GM12875 (cell line): ENCODE measurements around the gene PRKAA2.

Experiments
- H3K4me3 ChIP-seq: one replicate; pipeline ENCODE4 v1.5.1; 2011; ENCODE audit warnings: low read depth, low read length, control low read depth
- CTCF ChIP-seq: IDR thresholded peaks from 2 replicates; pipeline ENCODE4 v1.5.1; 2011; ENCODE audit warnings: low read depth, mild to moderate bottlenecking, control low read depth, inconsistent platforms, low read length, moderate library complexity, borderline replicate concordance; ENCODE audit not compliant: insufficient read depth

Gene PRKAA2

GRCh38 chr1:56712150-56712549 is 67.0 kb downstream of the PRKAA2 start:
- TF ChIP-seq CTCF: no peak
- no peak overlapping the region for H3K4me3 ChIP-seq

DNA sequence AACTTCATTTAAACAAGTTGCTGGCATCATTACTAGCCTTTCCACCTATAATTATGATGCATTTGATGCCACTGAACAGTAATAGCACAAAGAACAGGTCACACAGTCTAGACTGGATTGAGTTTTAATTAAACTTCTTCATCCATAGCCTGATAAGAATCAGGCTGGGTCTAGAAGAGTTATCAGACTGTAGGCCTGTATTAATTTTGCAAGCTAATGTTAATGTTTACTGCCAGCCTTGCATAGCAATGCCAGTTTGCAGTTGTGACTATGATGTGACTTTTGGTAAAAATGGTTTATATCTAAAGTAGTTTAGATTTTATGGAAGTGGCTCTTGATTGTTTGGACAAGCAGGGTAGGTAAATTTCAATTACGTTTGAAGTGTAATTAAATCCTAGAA is 68.0 kb downstream of the PRKAA2 start:
- no peak for TF ChIP-seq CTCF
- H3K4me3 ChIP-seq: no peak overlapping the region

GRCh38 chr1:56715156-56715555 is 70.0 kb downstream of the PRKAA2 start:
- H3K4me3 ChIP-seq: no peak overlapping the region
- TF ChIP-seq CTCF: no peak

GRCh38 chr1:56719171-56719570 is 74.1 kb downstream of the PRKAA2 start:
- no peak for TF ChIP-seq CTCF
- H3K4me3 ChIP-seq: no peak overlapping the region

DNA sequence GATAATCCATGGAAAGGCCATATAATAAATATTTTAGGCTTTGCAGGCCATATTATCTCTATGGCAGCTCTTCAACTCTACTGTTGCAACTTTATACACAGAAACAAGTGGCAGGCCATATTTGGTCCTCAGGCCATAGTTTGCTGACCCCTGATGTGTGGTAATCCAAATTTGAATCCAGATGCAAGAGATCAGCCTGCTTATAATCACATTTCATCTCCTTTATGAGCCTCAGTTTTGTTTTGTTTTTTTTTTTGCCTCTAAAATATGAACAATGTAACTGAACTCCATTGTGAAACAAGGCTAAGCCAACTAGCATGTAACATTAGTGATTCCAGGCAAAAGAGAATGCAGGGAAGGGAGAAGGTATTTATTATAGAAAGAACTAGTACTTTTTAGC is 81.6 kb downstream of the PRKAA2 start:
- no peak for TF ChIP-seq CTCF
- H3K4me3 ChIP-seq: no peak overlapping the region

- no peak for TF ChIP-seq CTCF
- H3K4me3 ChIP-seq: no peak overlapping the region
Measured at GRCh38 chr1:56728964-56729363, 83.8 kb downstream of the PRKAA2 start.

GRCh38 chr1:56745231-56745630 is 100.1 kb downstream of the PRKAA2 start:
- H3K4me3 ChIP-seq: no peak overlapping the region
- TF ChIP-seq CTCF: no peak
